Subcutaneous abdominal adipose tissue (tissue), 5 donors: ENCODE data around the gene AP1G2.
A peak's percentile ranks its signal among the peaks of the same experiment; 100 is the strongest.

Source experiments
- H3K27ac ChIP-seq: one replicate; pipeline ENCODE4 v1.7.0; 2013; ENCODE audit warnings: low read depth, mild to moderate bottlenecking, inconsistent platforms, low read length, moderate library complexity
- H3K27me3 ChIP-seq, 5 donors: one replicate each; pipeline ENCODE4 v1.7.0; 2013; ENCODE audit warnings: low read length in 5 of 5, inconsistent platforms in 1 of 5; ENCODE audit not compliant: control insufficient read depth in 5 of 5, insufficient read depth in 4 of 5
- H3K36me3 ChIP-seq, 5 donors: one replicate each; pipeline ENCODE4 v1.7.0; 2013; ENCODE audit warnings: low read length in 5 of 5; ENCODE audit not compliant: control insufficient read depth in 5 of 5, insufficient read depth in 5 of 5
- H3K4me1 ChIP-seq, 5 donors: one replicate each; pipeline ENCODE4 v1.7.0; 2013; ENCODE audit warnings: low read length in 5 of 5, mild to moderate bottlenecking in 3 of 5, moderate library complexity in 1 of 5; ENCODE audit not compliant: control insufficient read depth in 5 of 5, insufficient read depth in 5 of 5
- H3K4me3 ChIP-seq, 5 donors: one replicate each; pipeline ENCODE4 v1.7.0; 2013; ENCODE audit warnings: low read length in 5 of 5, low read depth in 1 of 5
- H3K9ac ChIP-seq, 5 donors: one replicate each; pipeline ENCODE4 v1.7.0; 2013; ENCODE audit warnings: low read length in 5 of 5, mild to moderate bottlenecking in 4 of 5, moderate library complexity in 3 of 5
- H3K9me3 ChIP-seq, 5 donors: one replicate each; pipeline ENCODE4 v1.7.0; 2013; ENCODE audit warnings: low read length in 5 of 5; ENCODE audit not compliant: control insufficient read depth in 5 of 5
- donor health status: healthy.
- donor health status: healthy.
- donor health status: healthy.
- donor health status: healthy.
- donor health status: healthy.

The AP1G2 gene

GRCh38 chr14:23558346-23559009 lies 9.1 kb downstream of the AP1G2 start:
- H3K27me3 ChIP-seq = no peaks in the 10 kb centered on the region
- H3K9ac ChIP-seq = peak overlapping the region in 2 of 5 donors; percentile 10 to 36
- H3K36me3 ChIP-seq = peaks cover 0 to 39% (median 20%) of the 10 kb centered on the region in 5 donors
- H3K9me3 ChIP-seq = no peaks in the 10 kb centered on the region
- peaks cover 5 to 29% (median 18%) of the 10 kb centered on the region in 5 donors for H3K4me1 ChIP-seq
- no peak overlapping the region for H3K27ac ChIP-seq
- H3K4me3 ChIP-seq = no peak overlapping the region

- no peak overlapping the region for H3K4me3 ChIP-seq
- H3K9me3 ChIP-seq = no peaks in the 10 kb centered on the region
- no peak overlapping the region for H3K27ac ChIP-seq
- no peaks in the 10 kb centered on the region for H3K27me3 ChIP-seq
- peaks cover 0 to 39% (median 20%) of the 10 kb centered on the region in 5 donors for H3K36me3 ChIP-seq
- H3K9ac ChIP-seq = peak overlapping the region in 3 of 5 donors; percentile 10 to 98 (median 58)
- H3K4me1 ChIP-seq = peaks cover 5 to 29% (median 18%) of the 10 kb centered on the region in 5 donors
These were observed 9.6 kb downstream of the AP1G2 start for GRCh38 chr14:23557946-23558345.

- H3K4me3 ChIP-seq = no peak overlapping the region
These were observed 10.1 kb downstream of the AP1G2 start for GRCh38 chr14:23557521-23557920.

GRCh38 chr14:23556700-23557440 lies 10.7 kb downstream of the AP1G2 start:
- no peaks in the 10 kb centered on the region for H3K27me3 ChIP-seq
- peak overlapping the region; percentile 77 to 98 (median 93) for H3K9ac ChIP-seq
- peaks cover 0 to 34% (median 19%) of the 10 kb centered on the region in 5 donors for H3K36me3 ChIP-seq
- H3K9me3 ChIP-seq = no peaks in the 10 kb centered on the region
- peaks cover 5 to 31% (median 20%) of the 10 kb centered on the region in 5 donors for H3K4me1 ChIP-seq
- peak overlapping the region; percentile 87 to 97 (median 93) for H3K4me3 ChIP-seq
- H3K27ac ChIP-seq = peak overlapping the region; percentile 87

More at GRCh38 chr14:23557521-23557920, 10.1 kb downstream of the AP1G2 start:
- Histone ChIP-seq H3K27ac (no peak overlapping the region), H3K27me3 (no peaks in the 10 kb centered on the region), H3K36me3 (peaks cover 0 to 39% (median 20%) of the 10 kb centered on the region in 5 donors), H3K9ac (peak overlapping the region in 2 of 5 donors; percentile 58 to 98), H3K9me3 (no peaks in the 10 kb centered on the region), H3K4me1 (peaks cover 5 to 29% (median 18%) of the 10 kb centered on the region in 5 donors)

- H3K9ac ChIP-seq = peak within 1 kb of the TSS; percentile 77 to 98 (median 93)
- no peaks in the 10 kb centered on the region for H3K27me3 ChIP-seq
- no peaks in the 10 kb centered on the region for H3K9me3 ChIP-seq
- H3K27ac ChIP-seq = peak within 1 kb of the TSS; percentile 87
- H3K4me3 ChIP-seq = peak within 1 kb of the TSS; percentile 87 to 97 (median 93)
- peaks cover 5 to 39% (median 28%) of the 10 kb centered on the region in 5 donors for H3K4me1 ChIP-seq
- peaks cover 0 to 27% (median 16%) of the 10 kb centered on the region in 5 donors for H3K36me3 ChIP-seq
These were observed 11.5 kb downstream of the AP1G2 start, which contains the start of gene THTPA for GRCh38 chr14:23555882-23556699. Gene THTPA (plus strand): TSS chr14:23556271. CDS start chr14:23556758, 487 bp downstream.

- Histone ChIP-seq H3K27me3 (no peaks in the 10 kb centered on the region), H3K9me3 (no peaks in the 10 kb centered on the region), H3K4me1 (peaks cover 5 to 45% (median 34%) of the 10 kb centered on the region in 5 donors), H3K9ac (peak overlapping the region in 3 of 5 donors; percentile 91 to 98 (median 95)), H3K27ac (peak overlapping the region; percentile 87), H3K4me3 (peak overlapping the region; percentile 50 to 97 (median 93)), H3K36me3 (peaks cover 0 to 23% (median 16%) of the 10 kb centered on the region in 5 donors)
These were observed 12.1 kb downstream of the AP1G2 start for GRCh38 chr14:23555533-23555881.

GRCh38 chr14:23551266-23552028 lies 16.1 kb downstream of the AP1G2 start, which contains the start of gene ZFHX2:
Gene ZFHX2 (minus strand): TSS chr14:23551765. CDS start chr14:23535325, 16,440 bp downstream.
- H3K36me3 ChIP-seq = no peaks in the 10 kb centered on the region
- no peaks in the 10 kb centered on the region for H3K27me3 ChIP-seq
- H3K27ac ChIP-seq = peak within 1 kb of the TSS; percentile 57
- peak within 1 kb of the TSS in 4 of 5 donors; percentile 70 to 86 (median 80) for H3K9ac ChIP-seq
- peak within 1 kb of the TSS; percentile 75 to 91 (median 80) for H3K4me3 ChIP-seq
- peaks cover under 1 to 54% (median 45%) of the 10 kb centered on the region in 5 donors for H3K4me1 ChIP-seq
- H3K9me3 ChIP-seq = no peaks in the 10 kb centered on the region

GRCh38 chr14:23550812-23551265 lies 16.8 kb downstream of the AP1G2 start:
- Histone ChIP-seq H3K9me3 (no peaks in the 10 kb centered on the region), H3K36me3 (no peaks in the 10 kb centered on the region), H3K27me3 (no peaks in the 10 kb centered on the region), H3K9ac (peak overlapping the region in 4 of 5 donors; percentile 70 to 86 (median 80)), H3K4me3 (peak overlapping the region; percentile 75 to 91 (median 80)), H3K27ac (peak overlapping the region; percentile 57), H3K4me1 (peaks cover 2 to 56% (median 49%) of the 10 kb centered on the region in 5 donors)
